Stimulated activated CD4-positive, alpha-beta T cell treated with anti-CD3 and anti-CD28 coated beads, Interleukin-1b, Interleukin-23, amount 100 ng/mL, for 1 hour (primary cell): ENCODE results near the gene UBE2Q2.
"Not testable (repeated sequence)": the region's sequence is repeated elsewhere in the genome, so short reads cannot be mapped to it uniquely, and the experiment has no call there.

Experiments
- DNase-seq, 2 donors: peaks; one replicate each; pipeline ENCODE4 v3.0.0-alpha.2; 2020; ENCODE audit warnings: low read depth in 2 of 2

The UBE2Q2 gene

DNA sequence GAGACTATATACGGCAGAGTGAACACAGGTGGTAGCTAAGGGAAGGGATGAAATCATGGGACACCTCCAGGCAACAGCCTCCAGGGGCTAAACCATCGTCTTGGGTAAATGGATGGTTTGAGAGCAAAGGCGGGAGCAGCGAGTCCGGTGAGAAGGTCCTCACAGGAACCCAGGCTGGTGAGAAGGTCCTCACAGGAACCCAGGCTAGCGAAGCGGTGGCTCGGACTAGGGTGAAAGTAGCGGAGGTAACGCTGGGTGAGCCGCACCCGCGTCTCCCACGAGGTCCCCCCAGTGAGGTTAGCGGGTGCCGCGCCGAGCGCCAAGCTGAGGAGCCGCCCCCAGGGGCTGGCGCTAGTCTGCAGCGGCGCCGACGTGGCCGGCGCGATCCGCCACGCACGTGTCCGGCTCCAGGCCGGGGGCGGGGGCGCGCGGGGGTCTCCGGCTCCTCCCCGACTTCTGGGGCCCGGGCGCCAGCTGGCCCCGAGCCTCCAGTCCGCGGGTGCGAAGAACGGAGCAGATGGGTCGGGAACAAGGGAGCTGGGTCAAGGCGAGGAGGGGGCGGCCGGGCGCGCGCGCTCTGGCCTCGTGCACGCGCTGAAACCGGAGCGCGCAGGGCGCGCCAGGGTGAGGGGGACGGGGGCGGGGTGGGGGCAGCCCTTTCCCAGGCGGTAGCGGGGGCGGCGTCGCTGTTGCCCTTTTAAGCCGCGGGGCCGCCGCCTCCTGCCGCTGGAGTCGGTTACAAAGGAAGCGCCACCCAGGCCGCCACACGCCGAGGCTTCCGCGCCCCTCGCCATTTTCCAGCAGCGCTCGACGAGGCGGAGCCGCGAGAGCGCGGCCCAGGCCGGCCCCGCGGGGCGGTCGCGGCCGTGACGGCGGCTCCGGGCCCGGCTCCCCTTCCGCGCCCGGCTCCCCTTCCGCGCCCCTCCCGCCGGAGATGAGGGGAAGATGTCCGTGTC, at the start of gene UBE2Q2:
UBE2Q2 (plus strand) TSS at position 726 of the 956 bp plus-strand sequence; CDS start at position 946, 220 bp downstream.
- DNase-seq: peak; percentile 28 to 44

DNA sequence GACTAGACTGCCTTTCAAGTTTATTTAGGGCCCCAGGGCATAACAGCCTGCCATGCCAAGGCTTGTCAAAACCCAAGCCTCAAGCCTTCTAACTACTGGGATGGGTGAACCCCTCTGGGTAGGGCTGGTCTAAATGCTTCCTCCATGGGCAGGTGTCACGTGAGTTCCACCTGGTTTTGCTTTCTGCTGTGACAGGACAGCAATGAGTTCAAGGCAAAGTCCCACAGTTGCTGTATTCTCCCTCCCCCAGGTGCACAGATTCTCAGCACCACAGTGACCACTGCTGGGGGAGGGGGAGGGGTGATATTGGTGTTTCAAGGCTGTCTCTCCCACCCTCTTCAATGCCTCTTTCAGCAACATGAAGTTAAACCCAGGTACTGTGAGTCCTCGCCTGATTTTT, 46.9 kb upstream of the UBE2Q2 start:
- no peak for DNase-seq

DNA sequence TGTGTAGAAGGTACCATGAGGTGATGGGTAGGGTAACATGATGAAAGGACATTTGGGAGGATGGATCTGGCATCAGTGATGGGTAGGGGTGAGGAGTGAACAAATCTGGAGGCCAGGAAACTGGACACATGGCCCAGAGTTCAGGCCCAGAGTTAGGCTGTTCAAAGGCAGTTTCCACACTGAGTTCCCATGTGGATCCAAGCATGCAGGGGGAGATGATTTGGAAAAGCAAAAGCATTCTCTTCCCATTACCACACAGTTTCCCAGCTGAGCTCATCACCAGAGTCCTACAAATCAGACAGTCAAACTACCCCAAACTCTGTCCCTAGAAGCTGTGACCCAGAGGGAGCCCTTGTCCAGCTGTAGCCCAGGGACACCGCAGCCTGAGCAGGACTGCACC, 46.1 kb upstream of the UBE2Q2 start:
- DNase-seq: not testable (repeated sequence)

DNA sequence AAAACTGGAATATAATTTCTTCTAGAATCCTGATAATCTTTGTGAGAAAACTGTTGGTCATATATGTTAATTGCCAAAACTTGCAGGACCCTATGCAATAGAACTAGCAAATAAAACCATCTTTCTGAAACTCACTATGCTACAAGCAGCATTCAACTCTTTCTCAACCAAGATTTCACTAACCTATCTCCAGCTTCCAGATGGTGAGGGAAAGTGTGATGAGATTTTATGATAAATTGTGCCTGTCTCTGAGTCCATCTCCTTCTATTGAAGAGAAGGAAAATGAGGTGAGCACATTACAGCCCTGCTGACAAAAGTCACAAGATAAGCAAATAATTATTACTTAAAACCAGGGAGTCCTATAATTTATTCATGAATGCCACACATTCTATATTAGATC, 44.1 kb upstream of the UBE2Q2 start:
- no peak for DNase-seq

DNA sequence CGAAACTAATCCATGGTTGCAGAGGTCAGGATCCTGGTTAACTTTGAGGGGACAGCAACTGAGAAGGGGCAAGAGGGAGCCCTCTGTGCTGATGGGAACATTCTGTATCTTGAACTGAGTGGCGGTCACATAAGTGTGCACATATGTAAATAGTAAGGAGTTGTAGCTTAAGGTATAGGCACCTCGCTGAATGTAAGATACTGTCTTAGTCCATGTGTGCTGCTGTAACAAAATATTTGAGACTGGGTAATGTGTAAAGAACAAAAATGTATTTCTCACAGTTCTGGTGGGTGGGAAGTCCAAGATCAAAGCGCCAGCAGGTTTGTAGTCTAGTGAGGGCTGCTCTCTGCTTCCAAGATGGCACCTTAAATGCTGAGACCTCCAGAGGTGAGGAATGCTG, 42.8 kb upstream of the UBE2Q2 start:
- not testable (repeated sequence) for DNase-seq

DNA sequence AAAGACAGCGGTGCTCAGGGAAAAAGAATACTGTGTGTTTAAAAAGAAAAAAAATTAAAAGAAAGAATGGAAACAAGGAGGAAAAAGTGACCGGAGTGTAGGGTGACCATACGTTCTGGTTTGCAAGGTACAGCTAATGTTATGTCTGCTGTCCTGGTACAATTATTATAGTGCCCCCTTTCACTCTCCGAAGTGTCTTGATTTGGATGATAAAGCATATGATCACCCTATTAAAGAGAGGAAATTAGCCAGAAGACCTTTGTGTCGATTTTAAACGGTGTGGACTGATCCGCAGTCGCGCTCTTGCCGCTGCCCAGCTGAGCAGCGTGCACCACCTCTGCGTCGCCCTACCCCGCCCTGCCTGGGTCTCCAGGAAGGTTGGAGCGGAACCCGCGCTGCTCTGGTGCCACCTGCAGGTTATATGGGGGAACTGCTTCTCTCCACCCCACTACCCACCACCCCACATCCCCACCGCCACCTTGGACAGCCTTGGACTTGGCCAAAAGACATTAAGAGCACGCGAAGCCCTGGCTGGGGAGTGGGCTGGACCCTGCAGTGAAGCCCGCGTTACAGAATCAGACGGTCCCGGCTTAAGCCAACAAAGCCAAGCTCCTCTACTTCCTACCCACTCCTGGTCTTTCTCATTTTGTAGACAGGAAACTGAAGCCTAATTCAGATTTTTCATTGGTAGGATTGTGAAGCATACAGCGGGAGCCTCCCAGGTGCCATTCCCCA, 41.2 kb upstream of the UBE2Q2 start:
- DNase-seq: peak; percentile 51 to 62

DNA sequence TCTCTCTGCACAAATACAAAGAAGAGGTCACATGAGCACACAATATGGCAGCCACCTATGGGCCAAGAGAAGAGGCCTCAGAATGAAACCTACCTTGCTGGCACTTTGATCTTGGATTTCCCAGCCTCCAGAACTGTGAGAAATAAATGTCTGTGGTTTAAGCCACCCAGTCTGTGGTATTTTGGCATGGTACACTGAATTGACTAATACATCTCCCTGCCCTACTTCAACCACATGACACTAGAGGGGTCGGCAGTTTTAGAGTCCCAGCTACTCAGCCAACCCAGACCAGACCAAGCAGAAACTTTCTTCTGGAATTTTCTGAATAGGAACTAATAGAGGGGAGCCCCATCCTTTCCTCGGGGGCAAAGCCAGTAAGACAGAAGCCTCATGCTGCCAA, 35.8 kb upstream of the UBE2Q2 start:
- not testable (repeated sequence) for DNase-seq

DNA sequence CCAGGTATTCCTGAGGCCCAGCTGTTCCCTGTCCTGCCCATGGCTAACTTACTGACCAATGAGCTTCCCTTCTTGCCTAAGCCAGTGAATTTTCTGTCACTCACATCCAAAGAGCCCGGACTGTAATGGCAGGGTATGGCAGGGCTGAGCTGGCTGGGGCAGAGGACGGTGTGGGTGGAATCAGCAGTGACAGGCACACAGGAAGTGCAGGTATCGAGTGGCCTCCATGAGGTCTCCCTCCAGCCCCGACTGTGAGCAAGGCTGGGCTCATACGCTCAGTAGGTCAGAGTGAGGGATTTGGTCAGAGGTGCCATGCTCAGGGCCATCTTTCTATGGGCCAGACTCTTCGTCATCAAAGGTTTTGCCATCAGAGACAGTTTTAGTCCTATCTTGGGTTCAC, 35.2 kb upstream of the UBE2Q2 start:
- not testable (repeated sequence) for DNase-seq

DNA sequence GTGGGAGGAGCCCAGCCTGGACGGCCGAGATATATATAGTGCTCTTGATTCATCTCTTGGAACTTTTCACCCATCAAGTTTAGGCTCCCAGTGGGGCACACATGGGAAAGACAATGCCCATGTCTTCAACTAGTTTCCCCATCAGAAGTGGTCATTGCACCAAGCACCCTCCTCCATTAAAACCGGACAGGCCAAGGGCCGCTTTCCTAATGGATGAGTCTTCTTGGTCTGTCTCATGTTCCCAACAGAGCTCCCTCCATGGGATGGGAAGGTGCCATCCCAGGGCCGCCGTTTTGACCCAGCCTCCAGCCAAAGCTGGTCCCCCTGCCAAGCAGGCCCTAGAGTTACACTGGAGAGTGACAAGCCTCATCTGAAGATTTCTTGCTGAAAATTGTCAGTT, 34.7 kb upstream of the UBE2Q2 start:
- no peak for DNase-seq

DNA sequence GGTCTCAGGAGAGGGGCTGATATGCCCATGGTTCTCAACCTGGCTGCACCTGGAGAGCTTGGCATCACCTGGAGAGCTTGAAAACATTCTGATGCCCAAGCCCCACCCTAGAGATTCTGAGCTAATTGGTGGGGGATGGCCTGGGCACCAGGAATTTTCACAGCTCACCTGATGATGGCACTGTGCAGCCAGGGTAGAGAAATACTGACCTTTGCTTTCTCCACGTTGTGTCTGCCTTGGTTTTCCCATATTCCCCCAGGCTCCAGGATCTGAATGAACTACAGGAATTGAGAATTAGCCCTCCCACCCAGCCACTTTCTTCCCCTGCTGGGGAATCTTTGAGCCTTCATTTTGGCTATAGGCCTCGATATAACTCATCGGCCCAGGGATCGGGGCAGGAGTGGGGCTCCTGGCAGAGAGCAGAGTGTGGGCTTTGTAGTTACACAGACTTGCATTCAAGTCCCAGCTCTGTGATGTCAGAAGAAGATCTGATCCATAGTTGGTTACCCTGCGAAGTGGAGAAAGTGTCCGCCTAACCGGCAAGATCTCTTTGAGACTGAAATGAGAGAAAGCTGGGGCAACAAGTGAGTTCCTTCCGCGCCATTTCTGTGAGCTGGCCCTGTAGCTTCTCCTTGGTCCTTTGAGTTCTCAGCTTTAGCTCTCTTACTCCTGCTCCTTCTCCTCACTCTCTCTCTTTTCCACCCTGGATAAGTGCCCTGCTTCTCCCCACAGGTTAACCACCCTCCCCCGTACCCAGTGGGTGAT, 33.1 kb upstream of the UBE2Q2 start:
- DNase-seq: no peak

DNA sequence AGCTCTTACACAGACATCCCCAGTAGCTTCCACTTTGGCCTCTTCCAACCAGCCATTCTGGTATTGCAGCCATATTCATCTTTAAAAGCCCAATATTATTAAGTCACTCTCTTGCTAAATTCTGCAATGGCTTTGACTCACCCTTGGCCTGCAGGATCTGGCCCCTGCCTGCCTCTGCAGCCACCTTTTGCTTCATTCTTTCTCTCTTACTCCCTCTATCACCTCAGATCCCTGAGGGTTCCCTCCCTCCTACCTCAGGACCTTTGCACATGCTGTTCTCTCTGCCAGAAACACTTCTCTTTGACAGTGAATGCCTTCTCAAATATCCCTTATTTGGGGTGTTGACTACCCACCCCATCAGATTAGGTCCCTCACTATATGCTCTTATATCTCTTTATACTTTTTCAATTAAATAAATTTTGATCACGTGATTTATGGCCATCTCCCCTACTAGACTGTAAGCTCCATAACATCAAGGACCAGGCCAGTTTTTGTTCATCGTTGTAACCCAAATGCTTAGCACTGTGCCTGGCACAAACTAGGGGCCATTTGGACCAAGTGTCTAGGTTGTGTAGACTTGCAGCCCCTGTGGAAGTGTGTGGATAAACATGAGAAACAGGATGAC, 32.3 kb upstream of the UBE2Q2 start:
- DNase-seq: no peak

DNA sequence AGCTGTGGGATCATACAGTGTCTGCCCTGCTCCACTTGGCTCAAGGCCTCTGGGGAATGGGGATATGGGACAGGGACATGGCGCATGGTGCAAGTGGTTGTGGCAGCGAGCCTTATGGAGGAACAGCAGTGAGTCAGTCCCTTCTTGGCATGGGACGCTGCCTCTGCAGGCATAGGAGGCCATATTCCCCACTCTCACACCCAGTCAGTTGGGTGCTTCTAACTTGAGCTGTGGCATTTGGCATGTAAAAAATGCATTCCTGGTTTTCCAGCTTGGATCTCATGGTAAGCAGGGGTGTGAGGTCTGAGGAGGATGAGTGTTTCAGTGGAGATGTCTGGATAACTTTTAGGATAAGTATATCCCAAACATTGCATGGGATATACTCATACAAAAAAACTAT, 31.6 kb upstream of the UBE2Q2 start:
- no peak for DNase-seq

DNA sequence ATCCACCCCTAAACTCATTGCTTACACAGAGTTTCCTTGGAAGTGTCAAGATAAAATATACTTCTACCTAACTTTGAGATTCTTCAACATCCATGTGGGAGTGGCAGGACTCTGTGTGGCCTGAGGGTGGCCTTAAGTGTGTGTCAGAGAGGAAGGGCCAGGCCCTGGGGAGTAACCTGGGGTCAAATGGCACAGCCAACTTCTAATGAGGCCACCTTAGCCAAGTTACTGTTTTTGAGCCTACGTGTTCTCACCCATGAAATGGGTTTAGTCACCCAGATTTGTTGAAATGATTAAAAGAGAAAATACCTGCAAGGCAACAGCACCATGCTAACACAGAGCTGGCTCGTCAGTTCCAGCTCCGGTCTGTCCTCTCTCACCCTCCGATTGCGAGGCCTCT, 28.5 kb upstream of the UBE2Q2 start:
- no peak for DNase-seq

DNA sequence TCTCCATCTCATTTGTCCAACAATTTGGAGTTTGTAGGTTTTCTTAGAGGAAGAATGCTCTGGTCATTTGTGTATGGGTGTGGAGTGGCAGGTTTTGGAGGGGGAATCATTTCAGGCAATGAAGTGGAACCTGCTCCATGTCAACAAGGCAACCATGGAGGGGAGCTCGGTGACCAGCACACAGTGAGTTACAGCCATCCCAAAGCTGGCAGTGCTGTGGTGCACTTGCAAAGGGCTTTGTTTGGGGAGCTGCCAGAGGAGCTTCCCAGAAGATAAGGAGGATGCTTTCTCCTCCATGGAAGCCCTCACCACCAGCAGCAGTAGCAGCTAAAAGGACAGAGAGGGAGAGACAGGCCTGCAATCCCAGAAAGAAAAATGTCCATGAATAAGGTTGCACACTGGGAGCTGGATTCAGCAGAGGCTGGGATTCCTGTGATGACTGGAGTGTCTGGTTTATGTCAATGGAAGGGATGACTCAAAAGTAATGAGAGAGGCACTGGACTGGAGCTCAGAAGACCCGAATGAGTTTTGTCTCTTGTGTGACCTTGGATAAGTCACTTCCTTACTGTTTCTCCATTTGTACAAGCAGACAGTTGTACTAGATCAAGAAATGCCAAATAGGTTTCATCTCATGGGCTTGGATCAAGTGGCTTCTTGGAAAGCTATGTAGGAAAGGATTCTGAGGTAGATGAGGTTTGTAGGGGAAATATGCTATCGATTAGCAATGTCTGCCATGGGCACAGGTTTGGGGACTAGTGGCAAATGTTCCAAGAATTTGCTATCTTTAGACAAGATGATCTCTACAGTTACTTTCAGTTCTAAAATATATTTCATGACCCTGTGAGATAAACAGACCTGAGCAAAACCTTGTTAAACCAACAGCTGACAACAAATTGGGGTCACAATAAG, 27.2 kb upstream of the UBE2Q2 start:
- no peak for DNase-seq

DNA sequence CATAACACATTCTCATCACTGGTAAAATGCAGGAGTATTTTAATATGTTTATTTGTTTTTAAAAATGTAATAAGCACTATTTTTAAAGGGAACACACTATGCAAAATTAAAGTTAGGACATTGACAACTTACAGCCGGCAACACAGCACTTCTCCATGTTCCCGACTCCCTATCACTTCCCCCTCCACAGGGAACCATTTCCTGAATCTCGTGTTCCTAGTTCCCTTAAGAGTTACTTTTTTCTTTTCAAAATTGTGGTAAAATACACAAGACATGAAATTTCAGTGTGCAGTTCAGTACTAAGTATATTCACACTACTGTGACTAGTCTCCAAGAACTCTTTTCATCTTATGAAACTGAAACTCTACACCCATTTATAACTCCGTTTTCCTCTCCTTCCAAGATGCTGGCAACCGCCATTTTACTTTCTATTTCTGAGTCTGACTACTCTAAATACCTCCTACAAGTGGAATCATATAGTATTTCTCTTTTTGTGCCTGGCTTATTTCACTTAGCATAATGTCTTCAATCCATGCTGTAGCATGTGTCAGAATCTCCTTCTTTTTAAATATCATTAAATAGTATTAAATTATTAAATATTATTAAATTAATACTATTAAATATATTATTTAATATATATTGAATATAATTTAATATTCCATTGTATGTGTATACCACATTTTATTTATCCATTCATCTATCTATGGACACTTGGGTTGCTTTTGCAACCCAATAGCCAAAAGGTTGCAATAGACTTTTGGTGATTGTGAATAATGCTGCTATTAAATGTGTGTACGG, 25.9 kb upstream of the UBE2Q2 start:
- no peak for DNase-seq

DNA sequence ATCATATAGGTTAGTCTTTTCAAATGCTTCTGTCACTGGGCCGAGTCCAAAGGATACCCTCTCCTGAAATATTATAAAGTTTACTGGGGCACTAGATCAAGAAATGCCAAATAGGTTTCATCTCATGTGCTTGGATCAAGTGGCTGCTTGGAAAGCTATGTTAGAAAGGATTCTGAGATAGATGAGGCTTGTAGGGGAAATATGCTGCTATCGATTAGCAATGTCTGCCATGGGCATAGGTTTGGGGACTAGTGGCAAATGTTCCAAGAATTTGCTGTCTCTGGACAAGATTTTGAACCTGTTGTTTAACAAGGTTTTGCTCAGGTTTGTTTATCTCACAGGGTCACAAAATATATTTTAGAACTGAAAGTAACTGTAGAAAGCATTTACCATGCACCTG, 23.0 kb upstream of the UBE2Q2 start:
- DNase-seq: no peak

DNA sequence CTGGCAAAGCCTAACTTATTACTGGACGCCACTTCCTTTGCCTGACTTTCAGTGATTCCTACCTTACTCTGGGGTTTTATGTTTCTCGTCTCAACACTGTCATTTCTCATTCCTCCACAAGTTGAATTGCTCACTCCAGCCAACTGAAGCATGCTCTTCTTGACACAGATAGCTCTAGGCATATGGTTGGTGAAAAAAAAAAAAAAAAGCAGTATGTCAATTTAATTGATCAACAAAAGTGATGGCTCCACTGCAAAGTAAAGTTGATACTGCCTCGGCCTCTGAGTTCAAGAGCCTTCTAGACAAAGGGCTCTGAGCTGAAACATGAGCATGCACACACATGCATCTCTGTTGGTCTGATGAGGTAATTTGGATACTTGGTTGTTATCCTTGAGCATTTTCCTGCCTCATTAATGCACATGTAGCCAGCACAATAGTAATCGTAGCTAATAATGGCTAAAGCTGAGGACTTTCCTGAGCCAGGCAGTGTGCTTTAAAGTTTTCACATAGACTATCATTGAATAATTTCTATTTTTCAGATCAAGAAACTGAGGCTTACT, 21.4 kb upstream of the UBE2Q2 start:
- DNase-seq: no peak

DNA sequence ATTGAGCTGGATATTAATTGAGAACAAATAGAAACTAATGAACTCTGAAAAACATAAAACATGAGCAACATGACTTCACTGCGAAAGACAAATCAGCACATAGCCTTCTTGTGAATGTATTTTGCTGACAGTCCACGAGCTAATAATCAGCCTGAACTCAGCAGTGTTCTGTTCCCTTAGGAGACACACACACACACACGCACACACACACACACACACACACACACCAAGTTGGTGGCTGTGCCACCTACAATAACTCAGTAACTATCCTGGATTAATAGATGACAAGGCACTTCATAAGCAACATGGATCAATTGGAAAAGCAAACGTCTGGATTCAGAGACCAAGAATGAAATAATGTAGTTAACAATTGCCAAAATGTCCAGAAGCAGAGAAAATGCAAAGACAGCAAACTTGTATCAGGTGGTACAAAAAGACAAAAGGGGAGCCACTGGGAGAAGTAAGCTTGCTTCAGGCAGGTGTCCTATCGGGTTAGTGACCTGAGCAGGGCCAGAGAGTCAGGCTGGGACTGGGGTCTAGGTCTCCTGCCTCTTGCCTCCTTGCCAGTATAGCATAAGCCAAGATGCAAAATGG, 20.5 kb upstream of the UBE2Q2 start:
- no peak for DNase-seq
